K562 (cell line): ENCODE data around the gene ZDHHC8. TPM values are rescaled to one million over a fixed set of nuclear protein-coding genes. Genes with fewer than 3 reads are reported as not detected.

ENCODE experiments used
- DDX20 ChIP-seq: fragments of 450-650 bp; IDR thresholded peaks from 2 replicates; pipeline ENCODE4 v1.6.1; 2016; ENCODE audit warnings: missing genetic modification characterization, low read depth, mild to moderate bottlenecking, missing compliant biosample characterization, moderate library complexity
- ETV1 ChIP-seq: fragments of 450-650 bp; conservative IDR thresholded peaks from 2 replicates; pipeline ENCODE4 v1.6.1; 2016; ENCODE audit warnings: missing genetic modification characterization, control low read depth, low read depth, missing compliant biosample characterization
- GTF2F1 ChIP-seq: IDR thresholded peaks from 2 replicates; pipeline ENCODE4 v1.6.1; 2011; ENCODE audit warnings: low read depth, low read length, improper control_type of control experiment
- KLF13 ChIP-seq: fragments of 450-650 bp; IDR thresholded peaks from 2 replicates; pipeline ENCODE4 v1.6.1; 2016; ENCODE audit warnings: missing genetic modification characterization, low read depth, mild to moderate bottlenecking, missing compliant biosample characterization, moderate library complexity, borderline replicate concordance
- MXI1 ChIP-seq: IDR thresholded peaks from 2 replicates; pipeline ENCODE4 v1.6.1; 2011; ENCODE audit warnings: low read depth, mild to moderate bottlenecking, improper control_type of control experiment, low read length
- MYNN ChIP-seq, 2 experiments: sonication (generic); formaldehyde crosslinking in 1 of 2; IDR thresholded peaks; 2 replicates each; pipeline versions ENCODE4 v1.5.0 to v1.6.1; 2016 to 2020; ENCODE audit warnings: antibody characterized with exemption in 1 of 2, missing genetic modification reagents in 1 of 2
- SRSF3 ChIP-seq: fragments of 200-400 bp; formaldehyde crosslinking; IDR thresholded peaks from 2 replicates; pipeline ENCODE4 v1.6.1; 2016; ENCODE audit warnings: mild to moderate bottlenecking, low read length, moderate library complexity; ENCODE audit not compliant: insufficient read depth
- STAG1 ChIP-seq: sonication (generic); formaldehyde crosslinking; IDR thresholded peaks from 2 replicates; pipeline ENCODE4 v1.5.0; 2020; ENCODE audit warnings: missing genetic modification reagents, borderline replicate concordance
- TSC22D4 ChIP-seq: fragments of 450-650 bp; IDR thresholded peaks from 2 replicates; pipeline ENCODE4 v1.6.1; 2016; ENCODE audit warnings: missing genetic modification characterization, missing biosample characterization, control low read depth
- WHSC1 ChIP-seq: IDR thresholded peaks from one replicate; pipeline ENCODE4 v1.6.1; 2012; ENCODE audit warnings: low read length, control low read depth, inconsistent platforms
- ZC3H4 ChIP-seq: sonication (generic); formaldehyde crosslinking; IDR thresholded peaks from 2 replicates; pipeline ENCODE4 v1.9.0; 2021; ENCODE audit warnings: missing genetic modification reagents, borderline replicate concordance
- ZNF347 ChIP-seq: fragments of 450-650 bp; formaldehyde crosslinking; IDR thresholded peaks from 2 replicates; pipeline ENCODE4 v1.4.0; 2020; ENCODE audit warnings: low read depth, mild to moderate bottlenecking, moderate library complexity
- ZNF696 ChIP-seq: fragments of 250-450 bp; sonication (Bioruptor Pico); conservative IDR thresholded peaks from 2 replicates; pipeline ENCODE4 v1.4.0; 2020; ENCODE audit warnings: mild to moderate bottlenecking, moderate library complexity
- ZNF77 ChIP-seq: fragments of 250-450 bp; sonication (Bioruptor Pico); IDR thresholded peaks from 2 replicates; pipeline ENCODE4 v1.5.0; 2020
- ZNF780A ChIP-seq: fragments of 250-450 bp; sonication (Bioruptor Pico); IDR thresholded peaks from 2 replicates; pipeline ENCODE4 v1.5.0; 2021; ENCODE audit warnings: mild to moderate bottlenecking
- polyA plus RNA-seq, 8 experiments: library from polyadenylated mRNA; depleted of rRNA in 4 of 8; stranded (reverse) in 5 of 8; unstranded in 3 of 8; fragments of >200 nt; fragmentation: Nextera tagmentation in 2 of 8; fragmentation: Illumina TruSeq in 1 of 8; extraction: Ambion mirVana in 2 of 8; extraction: Trizol in 1 of 8; gene quantifications; 2 replicates each; pipeline versions ENCODE4 v1.2.1 to v1.2.3, GENCODE V29; 2011 to 2014; ENCODE audit warnings: inconsistent platforms in 1 of 8, missing spikeins in 1 of 8
- total RNA-seq, 7 experiments: library from RNA; depleted of rRNA in 6 of 7; stranded (reverse); fragments of >200 nt in 6 of 7; fragmentation: Illumina TruSeq in 2 of 7; extraction: Trizol in 2 of 7; gene quantifications; 2 replicates each; pipeline versions ENCODE4 v1.2.1 to v1.2.3, GENCODE V29; 2011 to 2021; ENCODE audit warnings: low replicate concordance in 1 of 7
- TF ChIP-seq, protein P1 (sequence below): sonication (generic); formaldehyde crosslinking; IDR thresholded peaks from 2 replicates; pipeline ENCODE4 v1.8.0; 2023; ENCODE audit warnings: mild to moderate bottlenecking, missing genetic modification reagents
- TF ChIP-seq, protein P2 (sequence below): sonication (generic); formaldehyde crosslinking; IDR thresholded peaks from 2 replicates; pipeline ENCODE4 v1.8.0; 2022; ENCODE audit warnings: mild to moderate bottlenecking, missing genetic modification reagents

Gene ZDHHC8
- total and polyA plus RNA-seq, 9 of the 15 experiments (the other 6 are each of a cell fraction or from before 2014, with no cell fraction given): 0.04 to 109 (median 16.4) TPM

DNA sequence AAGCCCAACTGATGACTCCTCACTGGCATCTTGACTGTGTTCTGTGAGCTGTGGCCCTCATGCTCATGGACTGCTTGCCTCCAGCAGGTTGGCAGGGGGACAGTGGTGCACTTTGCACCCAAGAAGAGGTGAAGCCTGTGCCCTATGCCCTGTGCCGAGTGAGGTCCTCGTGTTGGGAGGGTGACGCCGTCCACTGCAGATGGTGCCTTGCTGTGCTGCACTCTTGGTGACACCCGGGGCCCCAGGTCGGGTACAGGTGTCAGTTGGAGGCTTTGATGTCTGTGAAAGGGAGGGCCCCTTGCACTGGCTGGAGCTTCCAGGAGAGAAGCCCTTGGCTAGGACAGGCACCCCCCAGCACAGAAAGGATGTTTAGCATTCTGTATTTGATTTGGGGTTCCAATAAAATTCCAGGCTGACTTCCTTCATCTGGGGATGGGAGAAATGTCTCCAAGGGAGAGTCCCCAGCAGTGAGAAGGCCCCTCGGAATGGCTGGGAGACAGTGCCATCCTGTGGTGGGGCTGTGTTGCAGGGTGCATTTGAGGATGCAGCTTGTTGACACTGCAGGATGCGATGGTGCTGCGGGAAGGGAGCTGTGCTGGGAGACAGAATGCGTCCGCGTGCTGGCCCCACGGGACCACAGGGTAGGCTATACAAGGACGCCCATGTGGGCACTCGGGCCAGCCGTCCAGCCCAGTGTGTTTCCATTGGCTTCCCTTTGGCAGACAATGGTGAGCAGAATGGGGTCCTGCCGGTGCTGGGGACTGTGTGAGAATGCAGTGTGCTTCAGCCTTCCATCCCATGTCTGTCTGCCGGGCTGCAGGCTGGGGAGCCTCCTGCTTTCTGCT lies 2.5 kb upstream of the ZDHHC8 start (continued):
- TF ChIP-seq, protein P1, sequence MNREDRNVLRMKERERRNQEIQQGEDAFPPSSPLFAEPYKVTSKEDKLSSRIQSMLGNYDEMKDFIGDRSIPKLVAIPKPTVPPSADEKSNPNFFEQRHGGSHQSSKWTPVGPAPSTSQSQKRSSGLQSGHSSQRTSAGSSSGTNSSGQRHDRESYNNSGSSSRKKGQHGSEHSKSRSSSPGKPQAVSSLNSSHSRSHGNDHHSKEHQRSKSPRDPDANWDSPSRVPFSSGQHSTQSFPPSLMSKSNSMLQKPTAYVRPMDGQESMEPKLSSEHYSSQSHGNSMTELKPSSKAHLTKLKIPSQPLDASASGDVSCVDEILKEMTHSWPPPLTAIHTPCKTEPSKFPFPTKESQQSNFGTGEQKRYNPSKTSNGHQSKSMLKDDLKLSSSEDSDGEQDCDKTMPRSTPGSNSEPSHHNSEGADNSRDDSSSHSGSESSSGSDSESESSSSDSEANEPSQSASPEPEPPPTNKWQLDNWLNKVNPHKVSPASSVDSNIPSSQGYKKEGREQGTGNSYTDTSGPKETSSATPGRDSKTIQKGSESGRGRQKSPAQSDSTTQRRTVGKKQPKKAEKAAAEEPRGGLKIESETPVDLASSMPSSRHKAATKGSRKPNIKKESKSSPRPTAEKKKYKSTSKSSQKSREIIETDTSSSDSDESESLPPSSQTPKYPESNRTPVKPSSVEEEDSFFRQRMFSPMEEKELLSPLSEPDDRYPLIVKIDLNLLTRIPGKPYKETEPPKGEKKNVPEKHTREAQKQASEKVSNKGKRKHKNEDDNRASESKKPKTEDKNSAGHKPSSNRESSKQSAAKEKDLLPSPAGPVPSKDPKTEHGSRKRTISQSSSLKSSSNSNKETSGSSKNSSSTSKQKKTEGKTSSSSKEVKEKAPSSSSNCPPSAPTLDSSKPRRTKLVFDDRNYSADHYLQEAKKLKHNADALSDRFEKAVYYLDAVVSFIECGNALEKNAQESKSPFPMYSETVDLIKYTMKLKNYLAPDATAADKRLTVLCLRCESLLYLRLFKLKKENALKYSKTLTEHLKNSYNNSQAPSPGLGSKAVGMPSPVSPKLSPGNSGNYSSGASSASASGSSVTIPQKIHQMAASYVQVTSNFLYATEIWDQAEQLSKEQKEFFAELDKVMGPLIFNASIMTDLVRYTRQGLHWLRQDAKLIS: no peak
- no peak for TF ChIP-seq STAG1 (CRISPR knock-in tag)
- 0 out of 2 replicates have a peak, but pooled peaks have one; percentile 48 for TF ChIP-seq ZNF696 (CRISPR knock-in tag)
- TF ChIP-seq ZNF780A (CRISPR knock-in tag): no peak
- TF ChIP-seq ZC3H4 (CRISPR knock-in tag): no peak
- TF ChIP-seq ZNF347: no peak; the same call in 1 of the 2 replicates
- no peak for TF ChIP-seq TSC22D4 (tag)
- TF ChIP-seq GTF2F1: peak; percentile 74
- no peak for TF ChIP-seq WHSC1
- no peak; the same call in 1 of the 2 replicates for TF ChIP-seq ETV1
- no peak for TF ChIP-seq KLF13 (tag)
- no peak for TF ChIP-seq DDX20 (tag)
- 0 out of 2 replicates have a peak, but pooled peaks have one; percentile 15 for TF ChIP-seq ZNF77 (CRISPR knock-in tag)
- peak; percentile 28; the same call in 1 of the 2 replicates for TF ChIP-seq MYNN (IDR thresholded peaks at IDR 0.05)
- TF ChIP-seq MYNN (CRISPR knock-in tag; IDR thresholded peaks at IDR 0.05): no peak
- TF ChIP-seq MXI1: peak; percentile 43; the same call in 1 of the 2 replicates
- TF ChIP-seq, protein P2, sequence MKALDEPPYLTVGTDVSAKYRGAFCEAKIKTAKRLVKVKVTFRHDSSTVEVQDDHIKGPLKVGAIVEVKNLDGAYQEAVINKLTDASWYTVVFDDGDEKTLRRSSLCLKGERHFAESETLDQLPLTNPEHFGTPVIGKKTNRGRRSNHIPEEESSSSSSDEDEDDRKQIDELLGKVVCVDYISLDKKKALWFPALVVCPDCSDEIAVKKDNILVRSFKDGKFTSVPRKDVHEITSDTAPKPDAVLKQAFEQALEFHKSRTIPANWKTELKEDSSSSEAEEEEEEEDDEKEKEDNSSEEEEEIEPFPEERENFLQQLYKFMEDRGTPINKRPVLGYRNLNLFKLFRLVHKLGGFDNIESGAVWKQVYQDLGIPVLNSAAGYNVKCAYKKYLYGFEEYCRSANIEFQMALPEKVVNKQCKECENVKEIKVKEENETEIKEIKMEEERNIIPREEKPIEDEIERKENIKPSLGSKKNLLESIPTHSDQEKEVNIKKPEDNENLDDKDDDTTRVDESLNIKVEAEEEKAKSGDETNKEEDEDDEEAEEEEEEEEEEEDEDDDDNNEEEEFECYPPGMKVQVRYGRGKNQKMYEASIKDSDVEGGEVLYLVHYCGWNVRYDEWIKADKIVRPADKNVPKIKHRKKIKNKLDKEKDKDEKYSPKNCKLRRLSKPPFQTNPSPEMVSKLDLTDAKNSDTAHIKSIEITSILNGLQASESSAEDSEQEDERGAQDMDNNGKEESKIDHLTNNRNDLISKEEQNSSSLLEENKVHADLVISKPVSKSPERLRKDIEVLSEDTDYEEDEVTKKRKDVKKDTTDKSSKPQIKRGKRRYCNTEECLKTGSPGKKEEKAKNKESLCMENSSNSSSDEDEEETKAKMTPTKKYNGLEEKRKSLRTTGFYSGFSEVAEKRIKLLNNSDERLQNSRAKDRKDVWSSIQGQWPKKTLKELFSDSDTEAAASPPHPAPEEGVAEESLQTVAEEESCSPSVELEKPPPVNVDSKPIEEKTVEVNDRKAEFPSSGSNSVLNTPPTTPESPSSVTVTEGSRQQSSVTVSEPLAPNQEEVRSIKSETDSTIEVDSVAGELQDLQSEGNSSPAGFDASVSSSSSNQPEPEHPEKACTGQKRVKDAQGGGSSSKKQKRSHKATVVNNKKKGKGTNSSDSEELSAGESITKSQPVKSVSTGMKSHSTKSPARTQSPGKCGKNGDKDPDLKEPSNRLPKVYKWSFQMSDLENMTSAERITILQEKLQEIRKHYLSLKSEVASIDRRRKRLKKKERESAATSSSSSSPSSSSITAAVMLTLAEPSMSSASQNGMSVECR (CRISPR knock-in tag): no peak
- TF ChIP-seq SRSF3: no peak
